Left lung (tissue), 10 donors: Measurements from ENCODE around the gene NLRC3. TPM values are rescaled to one million over a fixed set of nuclear protein-coding genes. Genes with fewer than 3 reads are reported as not detected.

Source experiments
- ATAC-seq: fragments of 200-7000 bp; cut with Tn5 transposase; one replicate; pipeline ENCODE4 v1.9.1; 2020; ENCODE audit warnings: moderate library complexity
- DNase-seq, 4 donors: peaks; one replicate each; pipeline ENCODE4 v3.0.0-alpha.2; 2013 to 2020
- H3K27ac ChIP-seq, 2 donors: fragments of 200-600 bp; sonication (generic) in 1 of 2; one replicate each; pipeline versions ENCODE4 v1.5.0 to v1.8.0; 2020 to 2021
- H3K27me3 ChIP-seq, 2 donors: fragments of 200-600 bp; sonication (generic) in 1 of 2; one replicate each; pipeline versions ENCODE4 v1.5.0 to v1.8.0; 2020 to 2021
- H3K36me3 ChIP-seq, 2 donors: fragments of 200-600 bp; sonication (generic) in 1 of 2; one replicate each; pipeline versions ENCODE4 v1.5.0 to v1.8.0; 2020 to 2021
- H3K4me1 ChIP-seq, 2 donors: fragments of 200-600 bp; one replicate each; pipeline ENCODE4 v1.8.0; 2021
- H3K4me3 ChIP-seq, 2 donors: fragments of 200-600 bp; sonication (generic) in 1 of 2; one replicate each; pipeline versions ENCODE4 v1.5.0 to v1.8.0; 2020 to 2021; ENCODE audit warnings: mild to moderate bottlenecking in 1 of 2
- H3K9me3 ChIP-seq, 2 donors: fragments of 200-600 bp; sonication (generic) in 1 of 2; one replicate each; pipeline versions ENCODE4 v1.5.0 to v1.8.0; 2020 to 2021
- CTCF ChIP-seq, 2 donors: fragments of 200-600 bp; sonication (generic) in 1 of 2; IDR thresholded peaks; one replicate each; pipeline versions ENCODE4 v1.5.0 to v1.8.0; 2021; ENCODE audit warnings: antibody characterized with exemption in 2 of 2
- intact Hi-C, 2 donors: fragments of 100-400 bp; cut with DNase I; formaldehyde crosslinking; loops; one replicate each; pipeline versions ENCODE4 v1.11.2 to v1.14.2; 2022
- polyA plus RNA-seq, 6 donors: library from polyadenylated mRNA; unstranded; fragments of 120-200 nt; gene quantifications; one replicate each; pipeline ENCODE4 v1.2.1, GENCODE V29; 2013; ENCODE audit not compliant: insufficient read length in 6 of 6
- total RNA-seq, 2 donors: library from RNA; stranded (reverse); fragmentation: NEBNext Ultra II Directional; extraction: Animal tissue kit (Norgen Biotek cat#: 25700); gene quantifications; one replicate each; pipeline ENCODE4 v1.2.1, GENCODE V29; 2021
- donor health status: DM: no; HTN: yes; CAD: no.
- donor health status: DM: no; HTN: no; CAD: no.

Gene NLRC3
- total and polyA plus RNA-seq, 8 donors: 1.9 to 4.5 (median 3.4) TPM

GRCh38 chr16:3550851-3551847 is 26.1 kb downstream of the NLRC3 start:
- TF ChIP-seq CTCF (IDR thresholded peaks at IDR 0.05): no peak
- Histone ChIP-seq H3K9me3 (no peaks in the 10 kb centered on the region), H3K27me3 (no peaks in the 10 kb centered on the region), H3K36me3 (no peaks in the 10 kb centered on the region), H3K27ac (no peak overlapping the region), H3K4me1 (no peaks in the 10 kb centered on the region), H3K4me3 (no peak overlapping the region)
- intact Hi-C loops: no loop called here
- DNase-seq: no peak
- no peak for ATAC-seq

DNA sequence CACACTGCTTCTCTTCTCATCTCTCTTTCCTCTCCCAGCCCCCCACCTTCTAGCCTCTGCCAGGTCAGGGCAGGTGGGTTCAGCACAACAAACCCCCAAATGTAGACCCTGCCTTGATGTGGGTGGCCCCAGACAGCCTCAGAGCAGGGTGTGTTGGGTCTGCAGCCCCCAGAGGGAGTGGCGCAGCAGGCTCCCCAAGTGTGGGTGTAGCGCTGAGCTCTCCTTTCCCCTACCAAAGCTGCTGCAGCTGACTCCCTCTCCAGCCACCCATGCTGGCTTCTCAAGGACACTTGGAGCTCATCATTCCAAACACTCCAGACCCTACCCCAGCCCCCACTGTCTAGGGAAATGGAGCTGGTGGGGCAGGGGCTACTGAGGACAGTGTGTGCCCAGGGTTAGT is 27.3 kb downstream of the NLRC3 start:
- Histone ChIP-seq H3K27ac (no peak overlapping the region), H3K27me3 (no peaks in the 10 kb centered on the region), H3K4me3 (no peak overlapping the region), H3K36me3 (no peaks in the 10 kb centered on the region), H3K9me3 (no peaks in the 10 kb centered on the region), H3K4me1 (no peaks in the 10 kb centered on the region)
- ATAC-seq: no peak
- no peak for TF ChIP-seq CTCF (IDR thresholded peaks at IDR 0.05)
- DNase-seq: no peak
- intact Hi-C loops: no loop called here

DNA sequence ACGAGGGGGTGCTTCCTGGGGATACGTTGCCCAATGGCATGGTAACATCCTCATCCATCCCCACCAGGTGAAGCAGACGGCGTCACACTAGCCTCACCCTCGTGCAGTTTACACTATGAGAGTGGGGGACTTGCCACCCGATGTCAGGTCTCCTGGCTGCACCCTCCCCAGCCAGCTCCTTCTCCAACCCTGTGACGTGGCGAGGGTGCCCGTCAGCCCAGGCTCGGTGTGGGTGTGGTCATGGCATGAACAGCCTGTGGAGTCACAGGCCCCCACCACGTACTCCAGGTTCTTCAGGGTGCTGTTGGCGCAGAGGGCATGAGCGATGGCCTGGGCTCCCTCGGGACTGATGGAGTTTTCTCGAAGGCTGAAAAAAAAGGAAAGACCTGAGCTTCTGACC is 28.3 kb downstream of the NLRC3 start:
- no peak for TF ChIP-seq CTCF (IDR thresholded peaks at IDR 0.05)
- no peak overlapping the region for H3K4me3 ChIP-seq
- H3K27ac ChIP-seq: no peak overlapping the region
- H3K27me3 ChIP-seq: no peaks in the 10 kb centered on the region
- no peaks in the 10 kb centered on the region for H3K4me1 ChIP-seq
- H3K36me3 ChIP-seq: no peaks in the 10 kb centered on the region
- intact Hi-C loops: no loop called here
- DNase-seq (no peak), ATAC-seq (no peak)
- no peaks in the 10 kb centered on the region for H3K9me3 ChIP-seq

- intact Hi-C loops: no loop called here
- TF ChIP-seq CTCF (IDR thresholded peaks at IDR 0.05): no peak
- ATAC-seq (no peak), DNase-seq (no peak)
- Histone ChIP-seq H3K4me3 (no peak overlapping the region), H3K27ac (no peak overlapping the region), H3K4me1 (no peaks in the 10 kb centered on the region), H3K9me3 (no peaks in the 10 kb centered on the region), H3K36me3 (no peaks in the 10 kb centered on the region), H3K27me3 (no peaks in the 10 kb centered on the region)
Observed at GRCh38 chr16:3548445-3548844, 28.8 kb downstream of the NLRC3 start.

DNA sequence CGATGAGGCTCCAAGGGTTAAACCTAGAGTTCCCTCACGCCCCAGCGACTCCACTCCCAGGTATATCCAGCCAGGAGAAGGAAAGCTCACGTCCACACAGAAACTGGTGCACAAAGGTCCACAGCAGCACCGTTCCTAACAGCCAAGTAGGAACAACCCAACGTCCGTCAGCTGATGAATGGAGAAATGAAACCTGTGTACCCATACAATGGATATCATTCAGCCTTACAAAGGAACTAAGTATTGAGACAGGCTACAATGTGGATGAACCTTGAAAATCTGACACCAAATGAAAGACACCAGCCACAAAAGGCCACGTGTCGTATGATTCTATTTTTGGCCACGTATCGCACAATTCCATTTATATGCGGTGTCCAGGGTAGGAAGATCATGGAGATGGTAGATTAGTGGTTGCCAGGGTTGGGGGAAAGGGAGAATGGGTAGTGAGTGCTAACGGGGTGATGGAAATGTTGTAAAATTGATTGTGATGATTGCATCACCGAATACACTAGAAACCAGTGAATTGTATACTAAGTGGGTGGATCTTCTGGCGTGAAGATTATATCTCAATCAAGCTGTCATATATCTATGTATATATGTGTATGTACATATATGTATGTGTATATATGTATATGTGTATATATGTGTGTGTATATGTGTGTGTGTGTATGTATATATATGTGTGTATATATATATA is 30.1 kb downstream of the NLRC3 start:
- no peak for DNase-seq
- Histone ChIP-seq H3K27me3 (no peaks in the 10 kb centered on the region), H3K9me3 (no peaks in the 10 kb centered on the region), H3K36me3 (peaks cover 0 to 5% of the 10 kb centered on the region in 2 donors), H3K4me1 (no peaks in the 10 kb centered on the region), H3K4me3 (no peak overlapping the region), H3K27ac (no peak overlapping the region)
- TF ChIP-seq CTCF (IDR thresholded peaks at IDR 0.05): no peak
- no peak for ATAC-seq
- intact Hi-C loops: no loop called here
